Measurements from ENCODE around the gene SDK2.
"Not testable (repeated sequence)": the region's sequence is repeated elsewhere in the genome, so short reads cannot be mapped to it uniquely, and the experiment has no call there.

SDK2 gene

DNA sequence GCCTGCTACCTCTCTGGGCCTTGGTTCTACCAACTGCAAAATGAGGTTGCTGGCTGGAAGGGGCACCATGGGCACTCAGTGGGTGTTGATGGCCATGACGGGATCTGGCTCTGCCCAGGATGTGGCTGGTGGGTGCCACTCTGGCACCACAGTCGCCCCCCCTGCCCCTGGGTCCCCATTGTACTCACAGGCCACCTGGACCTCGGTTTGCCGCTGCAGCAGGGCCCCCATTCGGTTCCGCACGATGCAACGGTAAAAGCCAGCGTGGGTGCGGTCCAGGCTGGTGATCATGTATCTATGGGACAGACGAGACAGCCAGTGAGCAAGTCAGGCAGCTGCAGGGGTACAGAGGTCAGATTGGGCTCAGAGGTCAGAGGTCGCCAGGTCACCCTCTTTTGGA, 172.3 kb downstream of the SDK2 start:
- DNase-seq, result no peak

DNA sequence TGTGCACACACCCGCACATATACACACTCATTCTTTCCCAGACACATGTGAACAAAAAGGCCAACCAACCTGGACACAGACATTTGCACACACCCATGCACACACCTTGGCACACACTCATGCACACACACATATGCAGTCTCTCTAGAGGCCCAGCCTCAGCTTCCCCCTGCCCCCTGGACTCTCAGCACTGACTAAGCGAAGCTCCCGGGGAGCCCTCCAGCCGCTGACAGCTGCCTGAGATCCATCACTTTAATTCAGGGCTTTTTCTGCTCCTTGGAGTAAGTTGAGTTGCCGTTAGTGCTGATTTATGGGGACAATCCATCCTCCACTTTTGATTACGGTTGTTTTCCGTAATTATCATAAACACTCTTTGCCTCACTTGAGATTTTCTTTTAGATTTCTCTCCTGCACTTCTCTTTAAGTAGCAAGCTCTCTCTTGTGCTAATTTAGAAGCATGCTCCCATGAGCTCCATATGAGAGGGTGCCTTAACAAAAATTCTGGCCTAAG, 173.9 kb downstream of the SDK2 start:
- DNase-seq, result no peak

DNA sequence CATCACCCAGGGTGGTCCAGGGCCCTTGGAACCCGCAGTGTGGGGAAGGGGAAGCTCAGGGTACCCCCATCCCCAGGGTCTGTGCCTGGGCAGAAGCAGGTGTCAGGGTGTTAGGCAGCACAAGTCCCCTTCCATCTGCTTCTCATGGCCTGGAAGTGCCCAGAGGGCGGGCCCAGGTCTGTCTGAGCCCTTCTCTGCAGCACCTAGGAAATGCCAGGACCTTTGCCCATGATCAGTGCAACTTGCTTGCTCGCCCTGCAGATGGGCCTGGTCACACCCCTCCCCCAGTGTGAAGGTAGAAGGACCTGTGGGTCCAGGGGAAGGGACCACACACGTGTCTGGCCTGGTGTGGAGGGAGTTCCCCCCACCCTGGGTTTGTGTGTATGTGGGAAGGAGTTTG, 174.9 kb downstream of the SDK2 start:
- no peak for DNase-seq

DNA sequence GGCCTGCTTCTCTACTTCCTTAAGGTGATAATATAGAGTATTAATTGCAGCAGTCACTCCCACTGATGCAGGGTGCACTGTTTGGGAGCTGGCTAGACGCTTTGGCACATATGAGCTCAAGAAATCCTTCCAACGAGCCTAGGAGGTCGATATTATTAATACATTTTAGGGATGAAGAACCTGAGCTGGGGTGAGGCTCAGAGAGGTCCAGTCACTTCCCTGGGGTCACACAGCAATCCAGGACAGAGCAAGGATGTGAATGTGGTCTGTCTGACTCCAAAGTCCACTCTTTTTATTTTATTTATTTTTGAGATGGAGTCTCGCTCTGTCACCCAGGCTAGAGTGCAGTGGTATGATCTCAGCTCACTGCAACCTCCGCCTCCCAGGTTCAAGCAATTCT, 176.0 kb downstream of the SDK2 start:
- DNase-seq, result no peak

DNA sequence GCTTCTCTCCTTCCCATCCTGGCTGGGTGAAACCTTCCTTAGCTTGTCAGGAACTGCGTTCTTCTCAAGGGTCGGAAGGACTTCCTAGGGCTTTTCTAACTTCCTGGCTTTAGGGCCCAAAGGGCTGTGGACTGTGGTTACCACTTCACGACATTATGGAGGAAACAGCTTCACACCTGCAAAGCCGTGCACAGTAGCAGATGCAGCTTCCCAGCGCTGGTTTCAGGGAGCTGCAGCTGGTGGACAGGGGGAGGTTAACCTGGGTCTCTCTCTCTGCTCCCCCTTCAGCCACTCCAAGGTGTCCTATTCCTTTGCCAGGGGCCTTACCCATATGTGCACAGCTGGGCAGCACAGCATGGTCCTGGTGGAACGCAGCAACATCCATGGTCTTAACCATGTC, 176.6 kb downstream of the SDK2 start:
- no peak for DNase-seq

DNA sequence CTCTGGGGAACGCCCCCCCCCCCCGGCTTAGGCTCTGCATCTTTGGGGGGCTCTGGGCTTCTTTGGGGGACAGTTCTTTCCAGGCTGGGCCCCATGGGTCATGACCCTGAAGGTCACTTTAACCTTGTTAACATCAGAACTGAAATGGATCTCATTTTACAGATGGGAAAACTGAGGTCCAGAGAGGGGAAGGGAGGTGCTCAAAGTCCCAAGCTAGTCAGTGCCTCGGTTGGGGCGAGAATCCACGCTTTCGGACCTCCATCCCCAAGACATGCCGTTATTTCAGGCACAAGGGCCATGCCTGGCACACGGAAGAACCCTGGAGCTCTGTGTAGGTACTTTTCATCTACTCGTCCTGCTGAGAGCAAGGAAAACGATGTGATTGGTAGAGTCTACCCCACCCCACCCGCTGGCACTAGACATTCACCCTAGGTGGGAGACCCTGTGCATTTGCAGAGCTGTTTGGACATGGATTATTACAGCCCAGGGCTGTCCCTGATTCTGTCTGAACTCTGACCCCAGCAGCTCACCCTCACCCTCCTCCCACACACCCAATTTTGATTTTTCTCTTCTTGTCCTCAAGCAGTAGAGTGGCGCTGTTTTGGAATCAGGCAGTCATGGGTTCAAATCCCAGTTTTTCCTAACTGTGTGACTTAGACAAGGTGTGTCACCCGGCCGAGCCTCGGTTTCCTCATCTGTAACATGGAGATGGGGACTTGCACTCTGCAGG, 177.4 kb downstream of the SDK2 start:
- no peak for DNase-seq

DNA sequence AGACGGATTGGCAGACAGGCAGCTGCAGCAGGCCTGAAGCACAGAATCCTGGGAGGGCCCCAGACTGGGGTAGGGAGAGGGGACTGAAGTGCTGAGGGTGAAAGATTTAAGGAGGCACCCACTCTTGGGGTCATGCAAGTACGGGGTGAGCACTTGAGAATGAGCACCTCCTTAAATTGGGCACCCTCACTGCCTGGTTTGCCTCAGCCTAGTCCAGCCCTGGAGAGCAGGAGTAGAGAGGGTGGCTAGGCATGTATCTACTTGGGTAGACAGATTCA, 178.4 kb downstream of the SDK2 start:
- DNase-seq, result no peak

DNA sequence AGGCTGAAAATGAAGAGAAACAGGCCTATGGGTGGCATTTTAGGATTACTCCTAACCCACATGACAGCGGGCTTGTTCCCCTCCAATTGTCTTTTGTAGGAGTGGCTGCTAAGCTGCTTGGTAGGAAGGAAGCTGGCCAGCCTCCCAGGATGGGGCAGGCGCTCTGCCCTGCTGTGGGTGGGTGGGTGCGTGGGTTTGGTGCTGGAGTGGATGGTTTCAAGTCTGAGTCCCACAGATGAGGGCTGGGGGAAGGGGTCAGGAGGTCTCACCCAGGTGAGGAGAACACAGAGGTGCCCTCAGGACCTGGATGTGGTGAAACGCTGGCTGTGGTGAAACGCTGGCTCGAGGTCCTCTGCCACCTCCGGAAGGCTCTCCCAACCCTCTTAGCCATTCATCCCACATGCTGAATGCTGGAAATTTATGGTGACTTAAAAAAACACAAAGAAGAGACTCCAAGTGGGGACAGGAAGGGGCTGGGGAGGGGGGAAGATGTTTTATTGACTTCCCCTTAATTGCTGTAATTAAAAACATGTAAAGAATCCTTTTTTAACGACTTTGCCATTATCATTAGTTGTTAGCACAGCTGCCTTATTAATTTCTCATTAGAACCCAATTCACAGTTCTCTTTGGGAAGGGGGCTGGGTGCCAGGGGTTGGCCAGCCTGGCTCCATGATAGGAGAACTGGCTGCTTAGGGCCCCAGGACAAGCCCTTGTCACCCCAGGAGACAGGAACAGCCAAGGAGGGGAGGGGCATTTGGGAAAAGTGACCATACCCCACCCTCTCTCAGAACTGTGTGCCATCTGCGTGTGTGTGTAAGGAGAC, 178.9 kb downstream of the SDK2 start:
- DNase-seq, result no peak

DNA sequence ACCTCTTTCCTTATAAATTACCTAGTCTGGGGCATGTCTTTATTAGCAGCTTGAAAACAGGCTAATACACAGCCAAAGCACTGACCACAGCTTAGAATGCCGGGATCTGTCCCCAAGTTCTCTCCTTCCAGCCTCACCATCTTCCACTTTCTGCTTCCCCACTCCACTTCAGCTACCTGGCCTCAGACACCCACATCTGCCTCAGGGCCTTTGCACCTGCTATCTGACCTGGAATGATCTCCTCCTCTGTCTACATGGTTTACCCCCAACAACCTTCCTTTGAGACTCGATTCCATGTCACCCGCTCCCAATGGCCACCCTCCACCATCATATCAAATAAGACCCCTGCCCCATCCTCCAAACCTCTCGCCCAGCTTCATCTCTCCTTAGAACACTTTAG, 179.8 kb downstream of the SDK2 start:
- no peak for DNase-seq

DNA sequence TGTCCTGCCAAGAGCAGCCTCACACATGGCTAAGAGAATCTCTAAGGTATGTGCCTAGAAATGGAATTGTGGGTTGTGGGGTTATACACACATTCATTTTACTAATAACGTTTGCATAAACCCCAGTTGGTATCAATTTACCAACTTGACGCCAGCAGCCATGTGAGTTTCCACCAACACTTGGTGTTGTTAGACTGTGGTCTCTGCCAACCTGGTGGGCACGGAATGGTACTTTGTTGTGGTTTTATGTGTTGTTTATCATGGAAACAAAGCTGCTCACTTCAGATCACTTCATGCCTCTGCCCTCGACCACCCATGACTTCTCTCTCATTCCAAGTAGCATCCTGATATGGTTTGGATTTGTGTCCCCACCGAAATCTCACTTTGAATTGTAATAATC, 180.4 kb downstream of the SDK2 start:
- DNase-seq, result no peak

DNA sequence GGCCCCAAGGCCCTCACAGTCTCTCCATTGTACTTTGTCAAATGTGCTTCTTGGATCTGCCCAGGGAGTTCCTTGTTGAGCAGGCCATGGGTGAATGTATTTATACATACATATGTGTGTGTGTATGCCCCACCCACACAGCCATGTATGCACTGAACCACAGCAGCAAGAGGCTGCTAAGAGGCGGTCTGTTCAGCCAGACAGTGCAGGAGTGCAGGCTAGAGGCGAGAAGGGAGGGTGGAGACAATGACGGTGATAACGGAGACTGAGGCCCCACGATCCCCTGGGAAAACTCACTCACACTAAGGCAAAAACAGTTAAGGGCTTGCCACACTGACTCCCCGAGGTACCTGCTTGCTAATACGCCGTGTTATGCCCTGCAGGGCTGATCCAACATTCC, 181.4 kb downstream of the SDK2 start:
- no peak for DNase-seq

DNA sequence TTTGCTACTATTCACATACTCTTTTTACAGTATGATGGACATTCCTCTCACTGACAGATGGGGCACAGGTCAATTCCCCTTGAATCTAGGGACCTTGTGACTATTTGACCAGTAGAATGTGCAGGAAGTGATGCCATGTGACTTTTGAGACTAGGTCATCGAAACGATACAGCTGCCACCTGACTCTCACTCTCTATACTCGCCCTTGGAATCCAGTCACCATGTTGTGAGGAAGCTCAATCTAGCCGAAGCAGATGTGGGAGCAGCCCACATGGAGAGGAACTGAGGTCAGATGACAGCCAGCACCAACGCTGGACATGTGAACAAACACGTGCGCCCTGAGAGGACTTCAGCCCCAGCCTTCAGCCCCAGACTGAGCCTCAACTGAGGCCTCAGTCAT, 184.3 kb downstream of the SDK2 start:
- DNase-seq, result no peak

DNA sequence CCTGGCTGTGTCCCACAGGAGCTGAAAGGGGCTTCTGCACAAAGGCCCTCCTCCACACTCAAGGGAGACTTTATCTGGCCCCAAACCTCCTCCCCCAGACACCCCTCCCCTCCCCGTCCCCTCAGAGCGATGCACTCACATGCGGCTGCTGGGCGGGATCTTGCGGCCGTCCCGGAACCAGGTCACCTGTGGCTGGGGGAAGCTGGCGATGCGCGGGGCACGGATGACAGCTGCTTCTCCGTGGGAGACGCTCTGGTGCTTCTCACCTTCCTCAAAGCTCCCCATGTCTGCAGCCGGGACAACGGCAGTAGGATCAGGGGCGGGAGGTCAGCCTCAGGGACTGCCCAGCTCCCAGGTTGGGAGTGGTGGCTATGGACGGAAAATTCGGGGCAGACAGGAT, 188.5 kb downstream of the SDK2 start:
- DNase-seq, result no peak

DNA sequence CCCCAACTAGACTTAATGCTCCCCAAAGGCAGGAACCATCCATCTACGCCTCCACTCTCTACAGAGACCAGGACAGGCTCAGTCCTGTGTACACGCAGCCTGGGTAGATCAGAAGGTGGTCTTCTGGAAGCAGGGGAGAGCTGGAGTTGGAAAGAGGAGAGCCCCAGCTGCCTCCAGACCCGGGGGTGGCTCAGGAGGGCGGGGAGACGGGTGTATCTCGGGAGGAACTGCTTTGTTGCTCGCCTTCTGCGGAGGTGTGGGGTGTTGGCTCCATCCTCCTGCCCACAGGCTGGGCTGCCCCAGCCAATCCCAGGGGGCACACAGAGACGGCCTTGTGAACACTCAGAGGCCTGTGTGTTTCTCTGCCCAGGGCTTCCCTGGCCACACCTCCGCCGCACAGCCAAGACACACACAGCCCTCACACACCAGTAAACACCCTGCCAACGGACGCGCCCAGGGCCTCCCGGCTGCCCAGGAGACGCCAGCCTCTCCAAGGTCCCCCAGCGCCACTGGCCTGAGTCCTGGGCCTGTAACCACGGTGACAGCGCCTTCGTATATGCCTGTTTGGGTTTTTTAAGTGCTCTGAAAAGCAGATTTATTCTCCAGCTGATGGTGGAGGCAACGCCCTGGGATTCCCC, 189.1 kb downstream of the SDK2 start:
- no peak for DNase-seq

DNA sequence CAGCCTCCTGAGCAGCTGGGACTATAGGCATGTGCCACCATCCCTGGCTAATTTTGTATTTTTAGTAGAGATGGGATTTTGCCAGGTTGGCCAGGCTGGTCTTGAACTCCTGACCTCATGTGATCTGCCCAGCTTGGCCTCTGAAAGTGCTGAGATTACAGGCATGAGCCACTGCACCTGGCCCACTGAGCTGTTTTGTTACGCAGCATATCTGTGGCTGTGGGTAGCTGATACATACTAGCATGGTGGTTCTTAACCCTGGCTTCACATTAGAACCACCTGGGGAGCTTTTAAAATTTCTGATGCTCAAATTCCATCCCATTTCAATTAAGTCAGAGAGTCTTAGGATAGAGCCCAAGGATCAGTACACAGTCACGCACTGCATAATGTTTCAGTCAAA, 190.8 kb downstream of the SDK2 start:
- DNase-seq, result not testable (repeated sequence)

DNA sequence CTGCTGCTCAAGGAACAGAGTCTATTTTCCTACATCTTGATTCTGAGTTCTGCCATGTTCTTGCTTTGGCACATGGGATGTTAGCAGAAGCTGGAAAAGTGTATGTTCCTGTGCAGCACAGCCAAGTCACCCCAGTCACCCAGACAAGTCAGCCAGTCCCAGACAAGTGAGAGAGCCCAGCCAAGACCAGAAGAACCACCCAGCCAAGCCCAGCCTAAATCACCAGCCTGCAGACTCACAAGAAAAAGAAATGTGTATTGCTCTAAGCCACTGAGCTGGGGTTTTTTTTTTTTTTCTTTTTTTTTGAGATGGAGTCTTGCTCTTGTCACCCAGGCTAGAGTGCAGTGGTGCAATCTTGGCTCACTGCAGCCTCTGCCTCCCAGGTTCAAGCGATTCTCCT, 191.2 kb downstream of the SDK2 start:
- DNase-seq, result no peak

DNA sequence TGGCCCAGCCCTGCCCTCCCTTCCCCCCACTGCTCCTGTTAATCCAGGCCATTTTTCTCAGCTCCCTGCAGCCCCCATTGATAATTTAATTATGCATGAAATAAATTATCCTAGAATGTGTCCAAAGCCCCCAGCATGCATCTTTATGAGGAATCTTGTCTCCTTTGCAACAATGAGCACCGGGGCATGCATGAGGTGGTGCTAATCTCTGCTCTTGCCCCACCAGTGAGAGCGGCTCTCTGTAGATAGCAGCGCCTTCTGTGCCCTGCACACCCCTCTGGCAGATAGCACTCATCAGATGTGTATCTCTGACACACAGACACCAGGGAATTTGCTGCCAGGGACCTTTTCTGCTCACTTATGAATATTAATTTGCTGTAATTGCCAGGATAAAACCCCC, 192.2 kb downstream of the SDK2 start:
- DNase-seq, result no peak

DNA sequence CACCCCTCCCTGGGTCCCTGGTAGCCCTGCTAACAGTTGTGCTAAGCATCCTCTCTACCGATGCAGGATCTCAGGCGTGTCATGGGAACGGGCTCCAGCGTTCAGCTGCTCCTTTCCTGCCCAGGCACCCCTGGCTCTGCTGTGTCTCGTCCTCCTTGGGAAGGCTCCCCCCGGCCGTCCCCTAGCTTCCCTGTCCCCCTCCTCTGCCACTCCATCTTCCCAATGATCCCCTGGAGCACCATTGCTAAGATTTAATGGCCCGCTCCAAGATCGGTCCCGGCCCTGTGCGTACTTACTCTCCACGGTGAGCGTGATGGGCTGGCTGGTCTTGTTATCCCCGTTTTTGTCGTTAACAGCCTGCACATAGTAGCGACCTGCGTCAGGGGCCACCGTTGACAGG, 196.9 kb downstream of the SDK2 start:
- no peak for DNase-seq

DNA sequence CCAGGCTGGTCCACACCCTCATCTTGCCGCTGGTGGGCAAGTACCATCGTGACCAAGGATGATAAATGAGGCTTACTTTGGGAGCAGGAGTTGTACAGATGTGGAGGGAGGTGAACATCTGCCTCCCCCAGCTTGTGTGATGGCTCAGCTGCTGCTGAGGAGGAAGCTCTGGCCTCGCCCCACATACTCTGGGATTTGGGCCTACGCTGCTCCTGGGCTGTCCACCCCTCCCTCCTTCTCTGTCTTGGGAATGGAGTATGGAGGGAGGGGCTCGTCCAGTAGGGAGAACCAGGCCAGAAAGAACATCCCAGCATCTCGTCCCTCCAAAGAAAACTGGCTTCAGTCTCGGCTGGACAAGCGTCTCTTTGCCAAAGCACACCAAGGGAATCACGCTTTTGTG, 197.6 kb downstream of the SDK2 start:
- no peak for DNase-seq

DNA sequence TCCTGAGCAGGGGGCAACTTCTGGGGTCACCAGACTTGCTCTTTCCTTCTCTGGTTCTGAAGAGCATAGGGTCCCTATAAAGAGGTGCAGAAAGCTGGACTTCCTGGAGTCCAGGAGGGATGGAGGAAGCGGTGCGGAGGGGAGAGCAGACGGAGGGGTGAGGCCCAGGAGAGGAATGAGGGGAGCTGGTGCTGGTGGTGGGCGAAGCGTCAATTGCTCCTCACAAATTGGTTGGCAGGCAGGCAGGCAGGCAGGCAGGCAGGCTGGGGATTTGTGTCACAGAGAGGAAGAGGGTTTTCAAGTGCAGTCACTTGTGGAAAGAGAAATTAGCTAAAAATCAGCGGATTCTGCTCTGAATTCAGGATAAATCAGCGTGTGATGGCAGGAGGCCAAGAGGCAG, 198.8 kb downstream of the SDK2 start:
- DNase-seq, result no peak

DNA sequence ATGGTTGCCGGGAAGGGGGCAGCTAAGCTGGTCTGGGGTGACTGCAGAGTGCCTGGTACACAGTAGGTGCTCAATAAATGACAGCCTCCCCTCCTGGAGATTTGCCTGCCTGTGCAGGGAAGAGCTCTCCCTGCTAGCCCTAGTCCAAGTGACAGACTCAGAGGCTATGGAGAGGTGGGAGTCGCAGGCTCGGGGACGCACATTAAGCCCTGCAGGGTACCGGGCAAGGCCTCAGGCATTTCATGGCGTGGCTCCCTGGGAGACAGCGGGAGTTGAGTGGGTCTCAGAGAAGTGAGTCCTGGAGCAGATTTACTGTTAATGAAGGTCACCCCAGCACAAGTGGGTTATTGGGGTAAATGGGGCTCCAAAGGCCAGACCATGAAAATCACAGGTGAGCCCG, 200.2 kb downstream of the SDK2 start:
- DNase-seq, result no peak

DNA sequence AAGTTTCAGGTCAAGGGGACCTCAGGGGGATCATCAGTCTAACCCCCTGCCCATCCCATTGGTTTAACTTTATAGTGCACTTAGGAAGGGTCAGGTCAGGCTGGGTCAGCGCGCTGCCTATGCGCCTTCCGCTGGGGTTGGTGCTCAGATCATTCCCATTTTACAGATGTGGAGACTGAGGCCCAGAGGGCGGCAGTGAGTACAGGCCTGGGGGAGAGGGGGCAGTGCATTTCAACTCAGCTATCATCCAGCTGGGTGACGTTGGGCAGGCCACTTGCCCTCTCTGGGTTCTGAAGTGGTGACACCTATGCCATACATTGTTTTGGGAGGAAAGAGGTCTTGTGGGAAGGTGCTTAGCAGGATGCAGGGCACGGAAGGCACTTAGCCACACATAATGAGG, 204.6 kb downstream of the SDK2 start:
- no peak for DNase-seq

DNA sequence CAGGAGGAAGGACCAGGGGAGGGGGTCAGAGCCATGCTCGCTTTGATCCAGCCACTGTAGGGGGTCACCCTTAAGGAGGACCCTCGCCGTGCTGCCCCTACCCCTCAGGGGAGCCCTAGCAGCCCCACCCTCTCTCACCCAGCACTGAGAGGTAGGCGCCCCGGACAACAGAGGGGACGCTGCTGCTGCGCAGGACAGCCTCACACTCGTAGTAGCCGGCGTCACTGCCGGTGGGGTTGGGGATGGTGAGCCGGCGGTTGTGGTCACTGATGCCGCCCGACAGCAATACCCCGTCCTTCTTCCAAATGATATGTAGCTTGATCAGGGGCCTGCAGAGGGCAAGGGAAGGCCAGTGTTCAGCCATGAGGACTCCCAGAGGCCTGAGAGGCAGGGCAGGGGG, 206.4 kb downstream of the SDK2 start:
- no peak for DNase-seq

DNA sequence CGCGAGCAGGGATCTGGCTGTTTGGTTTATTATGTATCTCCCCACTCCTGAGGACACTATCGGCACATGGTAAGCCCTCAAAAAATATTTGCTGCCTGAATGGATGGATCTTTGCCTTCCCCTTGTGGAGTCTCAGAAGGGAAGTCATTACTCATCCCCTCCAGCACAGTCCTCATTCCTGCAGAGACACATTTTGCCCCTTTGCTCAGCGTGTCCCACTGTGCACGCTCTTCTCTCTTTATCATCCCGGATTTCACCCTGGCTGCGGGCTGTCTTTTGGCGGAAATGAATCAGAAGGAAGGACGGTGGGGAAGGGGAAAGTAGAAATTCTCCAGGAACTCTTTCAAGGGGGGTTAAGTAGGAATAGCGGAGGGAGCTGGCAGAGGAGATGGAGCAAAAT, 207.3 kb downstream of the SDK2 start:
- no peak for DNase-seq
